ENCODE results near the gene ZNF432.

ZNF432 gene

GRCh38 chr19:52007806-52008557 is 40.7 kb downstream of the ZNF432 start, which contains the start of gene ZNF615:
TSS of gene ZNF615 (minus strand) at chr19:52008211. CDS start at chr19:52003711, 4,500 bp downstream.
- peak; percentile 91 for DNase-seq

- no peak for DNase-seq
Observed at GRCh38 chr19:52007451-52007805, 41.2 kb downstream of the ZNF432 start.

DNA sequence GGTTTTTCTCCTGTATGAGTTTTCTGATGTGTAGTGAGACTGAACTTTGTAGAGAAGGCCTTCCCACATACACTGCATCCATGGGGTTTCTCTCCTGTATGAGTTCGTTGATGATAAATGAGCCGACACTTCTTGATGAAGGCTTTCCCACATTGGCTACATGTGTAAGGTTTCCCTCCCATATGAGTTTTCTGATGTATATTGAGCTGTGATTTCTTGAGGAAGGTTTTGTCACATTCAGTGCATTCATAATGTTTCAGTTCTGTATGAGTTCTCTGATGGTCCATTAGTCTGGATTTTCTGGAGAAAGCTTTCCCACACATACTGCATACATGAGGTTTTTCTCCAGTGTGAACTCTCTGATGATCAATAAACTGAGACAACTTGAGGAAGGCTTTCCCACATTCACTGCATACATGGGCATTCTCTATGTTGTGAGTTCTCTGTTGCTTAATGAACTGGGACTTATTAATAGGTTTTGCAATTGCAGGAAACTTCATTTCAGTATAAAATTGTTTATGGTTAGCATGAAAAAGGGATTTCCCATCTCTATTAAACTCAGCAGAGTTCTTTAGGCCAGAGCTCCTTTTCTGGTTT is 54.5 kb downstream of the ZNF432 start:
- no peak for DNase-seq

- DNase-seq = no peak
Observed at GRCh38 chr19:51993422-51993821, 55.2 kb downstream of the ZNF432 start.

DNA sequence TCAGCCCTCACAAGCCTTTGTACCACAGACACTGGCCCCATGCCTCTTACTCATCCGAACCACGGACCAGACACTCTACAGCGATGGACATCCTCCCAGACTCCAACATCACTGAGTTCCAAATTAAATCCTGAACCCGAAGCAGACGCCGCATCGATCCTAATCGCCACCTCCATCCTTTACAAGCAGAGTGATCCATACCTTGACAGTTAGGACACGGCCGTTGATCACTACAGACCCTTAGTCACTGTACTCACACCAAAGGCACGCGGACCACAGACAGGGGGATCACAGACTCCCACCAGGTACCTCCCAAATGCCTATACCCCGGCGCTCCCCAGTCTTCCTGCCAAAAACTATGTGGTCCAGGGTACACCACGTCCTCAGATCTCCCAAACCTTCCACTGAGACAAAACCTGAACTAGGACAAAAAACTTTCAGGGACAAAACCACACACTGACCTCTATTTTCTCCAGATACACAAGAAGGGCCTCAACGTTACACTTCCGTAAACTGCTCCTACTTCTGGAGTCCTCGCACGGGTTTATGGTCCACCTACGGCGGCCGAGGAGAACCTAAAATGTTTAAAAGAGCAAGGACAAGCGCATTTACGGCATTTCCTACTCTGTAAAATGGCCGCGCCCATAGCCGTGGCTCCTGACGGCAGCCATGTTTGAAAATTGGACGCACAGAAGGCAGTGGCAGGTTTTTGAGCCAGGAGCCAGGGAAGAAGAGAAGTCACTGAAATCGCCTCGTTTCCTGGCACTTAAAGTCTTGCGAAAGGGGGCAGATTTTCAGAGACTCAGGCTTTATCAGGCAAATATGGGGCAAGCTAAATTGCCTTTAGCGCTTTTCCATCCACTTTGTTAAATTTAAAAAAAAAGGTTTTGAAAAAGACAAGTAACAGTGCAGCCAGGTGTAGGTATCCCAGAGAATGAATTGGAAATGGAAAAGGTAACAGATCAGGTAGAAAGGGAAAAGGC is 62.0 kb downstream of the ZNF432 start, which contains the start of gene ZNF350:
ZNF350 (minus strand) TSS at position 532 of the 983 bp plus-strand sequence. CDS start 12,480 bp downstream, outside the sequence.
- peak; percentile 88 for DNase-seq

- no peak for DNase-seq
Observed at GRCh38 chr19:51983361-51983760, 65.3 kb downstream of the ZNF432 start.
